GM20000 (cell line): ENCODE results near the gene MINDY3.

Experiments used
- DNase-seq: peaks from one replicate; pipeline ENCODE4 v3.0.0; 2012; ENCODE audit warnings: low spot score
- CTCF ChIP-seq: IDR thresholded peaks from 2 replicates; pipeline ENCODE4 v1.5.1; 2012; ENCODE audit warnings: mild to moderate bottlenecking, control low read depth; ENCODE audit errors: extremely low read depth, missing control alignments

Gene MINDY3

GRCh38 chr10:15865304-15865703 is 5.0 kb upstream of the MINDY3 start:
- TF ChIP-seq CTCF: no peak
- no peak for DNase-seq

- no peak for TF ChIP-seq CTCF
- DNase-seq: no peak
Observed at GRCh38 chr10:15864419-15864818, 4.1 kb upstream of the MINDY3 start.

DNA sequence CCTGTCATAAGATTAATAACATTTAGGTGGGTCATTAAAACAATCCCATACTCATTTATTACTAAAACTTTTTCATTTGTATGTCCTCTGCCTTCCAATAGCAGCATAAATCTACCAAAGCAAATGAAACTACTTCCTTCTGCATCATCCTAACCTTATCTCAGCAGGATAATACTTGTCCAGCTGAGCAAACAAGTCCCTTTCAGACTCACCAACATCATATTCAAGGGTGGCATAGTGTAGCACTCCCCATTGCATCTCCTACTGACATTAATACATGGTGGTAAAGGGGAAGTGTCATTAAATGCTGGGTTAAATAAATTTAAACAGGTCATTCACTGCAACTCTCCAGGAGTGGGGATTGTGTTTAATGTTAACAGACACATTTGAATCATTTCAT is 3.4 kb upstream of the MINDY3 start:
- TF ChIP-seq CTCF: no peak
- no peak for DNase-seq

DNA sequence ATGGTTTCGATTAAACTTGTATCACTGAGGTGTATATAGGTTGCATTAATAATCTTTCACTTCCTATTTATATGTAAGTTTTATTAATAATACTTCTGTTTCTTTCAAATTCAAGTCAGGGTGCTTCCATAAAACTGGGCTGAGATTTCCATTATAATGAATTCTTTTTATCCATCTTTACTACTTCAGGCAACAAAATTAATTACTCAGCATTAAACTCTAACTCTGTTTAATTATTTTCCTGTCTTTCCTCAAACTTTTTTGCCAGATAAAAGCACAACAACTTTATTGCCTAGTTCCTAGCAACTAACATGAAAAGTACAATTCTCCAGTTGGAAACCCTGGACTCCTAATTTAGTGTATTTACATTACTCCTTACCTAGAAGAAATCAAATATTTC is 3.0 kb upstream of the MINDY3 start:
- DNase-seq: no peak
- no peak for TF ChIP-seq CTCF

DNA sequence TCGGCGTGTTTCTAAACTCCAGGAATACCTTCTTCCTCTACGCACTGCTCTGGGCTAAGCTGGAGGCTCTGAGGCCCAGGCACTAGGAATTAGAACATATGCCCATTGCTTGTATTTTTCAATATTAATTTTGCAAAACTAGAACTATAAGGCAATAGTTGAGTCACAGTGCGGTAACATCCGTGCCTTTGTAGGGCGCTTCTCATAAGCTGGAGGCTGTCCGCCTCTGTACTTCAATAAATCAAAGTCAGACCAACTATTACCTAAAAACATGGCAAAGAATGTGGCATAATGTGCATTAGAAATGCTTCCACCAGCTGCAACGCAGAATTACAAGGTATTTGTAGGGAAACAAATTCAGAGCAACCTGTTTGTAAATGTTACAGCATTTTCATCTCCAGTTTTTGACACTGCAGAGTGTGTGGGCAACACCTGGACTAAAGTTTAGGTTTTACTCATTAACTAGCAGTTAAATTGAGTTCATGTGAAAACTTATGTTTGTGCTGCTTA is 440 bp upstream of the MINDY3 start:
- no peak for DNase-seq
- TF ChIP-seq CTCF: no peak

DNA sequence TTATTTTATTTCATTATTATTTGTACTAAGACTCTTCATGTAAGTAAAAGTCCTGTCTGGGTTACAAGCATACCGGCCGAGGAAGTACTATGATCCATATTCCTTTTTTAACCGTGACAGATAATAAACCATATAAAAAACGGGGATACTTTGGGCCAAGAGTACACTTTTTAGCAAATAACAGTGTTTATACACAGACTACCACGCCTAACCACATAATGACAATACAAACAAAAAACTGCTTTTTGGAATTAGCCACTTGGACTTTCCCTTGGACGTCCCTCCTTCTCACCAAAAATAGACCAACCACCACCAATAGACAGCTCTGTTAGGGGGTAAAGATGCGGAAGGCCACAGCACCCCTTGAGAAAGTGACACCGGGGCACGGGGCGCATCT is 800 bp downstream of the MINDY3 start:
- no peak for DNase-seq
- no peak for TF ChIP-seq CTCF

DNA sequence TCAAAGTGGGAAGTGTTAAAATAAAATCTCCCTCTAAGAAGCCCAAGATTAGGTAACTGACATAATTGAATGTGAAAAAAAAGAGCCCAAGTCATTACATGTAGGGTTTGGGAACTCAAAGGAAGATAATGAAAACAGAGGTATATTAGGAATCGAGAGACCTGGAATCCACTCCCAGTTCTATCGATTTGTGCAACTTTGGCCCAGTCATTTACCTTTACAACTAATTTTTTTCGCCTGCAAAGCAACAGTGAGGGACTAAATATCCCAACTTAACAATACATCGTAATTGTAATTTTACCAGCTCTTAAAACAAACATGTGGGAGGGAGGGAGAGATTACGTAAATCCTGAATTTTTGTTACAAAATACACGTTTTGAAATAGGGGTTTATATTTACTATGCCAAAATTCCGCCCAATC is 1.4 kb downstream of the MINDY3 start:
- TF ChIP-seq CTCF: no peak
- no peak for DNase-seq
